Endometrial microvascular endothelial cells (primary cell): ENCODE results near the gene ENO1. TPM values are rescaled to one million over a fixed set of nuclear protein-coding genes. Genes with fewer than 3 reads are reported as not detected.
"Not testable (repeated sequence)": the region's sequence is repeated elsewhere in the genome, so short reads cannot be mapped to it uniquely, and the experiment has no call there.

Source experiments
- in situ Hi-C: cut with HindIII; loops from 2 replicates; pipeline ENCODE4 v1.10.0; 2017; ENCODE audit warnings: low sequenced_read_pairs, low pct_unique_long_range_greater_than_20kb; ENCODE audit errors: inconsistent ontology term
- total RNA-seq: library from RNA; depleted of rRNA; stranded (reverse); fragments of >200 nt; gene quantifications from one replicate; pipeline ENCODE4 v1.2.3, GENCODE V29; 2015; ENCODE audit errors: inconsistent ontology term

ENO1 gene
- total RNA-seq, 1 donor from 2014 or later: 2,878 TPM

GRCh38 chr1:8858112-8858668 lies 20.3 kb downstream of the ENO1 start:
- in situ Hi-C loops: no loop called here

- in situ Hi-C loops: no loop called here
Observed at GRCh38 chr1:8856689-8857412, 21.6 kb downstream of the ENO1 start.

- in situ Hi-C loops: no loop called here
Observed at GRCh38 chr1:8854240-8854639, 24.2 kb downstream of the ENO1 start.

DNA sequence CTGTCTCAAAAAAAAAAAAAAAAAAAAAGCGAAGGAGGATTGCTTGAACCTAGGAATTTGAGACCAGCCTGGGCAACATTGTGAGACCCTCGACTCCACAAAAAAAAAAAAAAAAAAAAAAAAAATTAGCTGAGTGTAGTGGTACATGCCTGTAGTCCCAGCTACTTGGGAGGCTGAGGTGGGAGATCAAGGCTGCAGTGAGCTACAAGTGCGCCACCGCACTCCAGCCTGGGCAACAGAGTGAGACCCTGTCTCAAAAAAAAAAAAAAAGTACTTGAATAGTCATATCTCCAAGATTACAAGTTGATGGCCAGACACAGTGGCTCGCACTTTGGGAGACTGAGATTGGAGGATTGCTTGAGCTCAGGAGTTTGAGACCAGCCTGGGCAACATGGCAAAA lies 27.4 kb downstream of the ENO1 start:
- in situ Hi-C loops: no loop called here

- in situ Hi-C loops: no loop called here
Observed at GRCh38 chr1:8848663-8849386, 29.7 kb downstream of the ENO1 start.

- in situ Hi-C loops: no loop called here
Observed at GRCh38 chr1:8847990-8848389, 30.5 kb downstream of the ENO1 start.

- in situ Hi-C loops: no loop called here
Observed at GRCh38 chr1:8846263-8846662, 32.2 kb downstream of the ENO1 start.

GRCh38 chr1:8845104-8846097 lies 33.1 kb downstream of the ENO1 start:
- in situ Hi-C loops: no loop called here

DNA sequence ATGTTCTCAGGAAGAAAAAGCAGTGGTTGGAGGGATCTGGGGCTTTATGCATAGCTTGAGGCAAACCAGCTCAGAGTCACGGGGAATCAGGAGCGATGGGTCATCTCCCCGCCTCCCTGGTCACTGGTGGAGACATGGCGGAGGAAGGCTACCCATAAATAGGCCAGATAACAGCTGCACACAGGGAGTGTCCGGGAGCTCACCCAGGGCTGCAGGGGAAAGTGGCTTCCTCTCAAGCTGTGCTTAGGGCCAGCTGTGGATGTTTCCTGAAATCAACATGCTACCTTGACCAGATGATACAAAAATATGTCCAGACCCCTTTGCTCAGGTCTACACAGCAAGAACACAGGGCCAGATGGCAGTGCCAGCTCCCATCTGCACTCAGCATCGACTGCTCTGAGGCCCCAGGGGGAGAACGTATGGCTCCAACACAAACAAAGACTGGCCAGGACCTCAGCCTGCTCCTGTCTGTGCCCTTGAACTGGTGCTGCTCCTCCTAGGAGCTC lies 33.9 kb downstream of the ENO1 start:
- in situ Hi-C loops: no loop called here

DNA sequence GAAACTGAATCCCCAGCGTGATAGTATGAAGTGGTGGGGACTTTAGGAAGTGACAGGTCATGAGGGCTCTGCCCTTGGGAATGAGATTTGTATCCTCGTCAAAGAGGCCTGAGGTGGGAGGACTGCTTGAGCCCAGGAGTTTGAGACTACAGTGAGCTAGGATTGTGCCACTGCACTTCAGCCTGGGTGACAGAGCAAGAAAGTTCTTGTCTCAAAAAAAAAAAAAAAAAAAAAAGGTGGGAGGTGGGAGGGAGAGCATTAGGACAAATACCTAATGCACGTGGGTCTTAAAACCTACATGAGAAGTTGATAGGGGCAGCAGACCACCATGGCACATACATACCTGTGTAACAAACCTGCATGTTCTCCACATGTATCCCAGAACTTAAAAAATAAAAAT lies 37.1 kb downstream of the ENO1 start:
- in situ Hi-C loops: no loop called here

- in situ Hi-C loops: no loop called here
Observed at GRCh38 chr1:8839990-8840389, 38.5 kb downstream of the ENO1 start.

DNA sequence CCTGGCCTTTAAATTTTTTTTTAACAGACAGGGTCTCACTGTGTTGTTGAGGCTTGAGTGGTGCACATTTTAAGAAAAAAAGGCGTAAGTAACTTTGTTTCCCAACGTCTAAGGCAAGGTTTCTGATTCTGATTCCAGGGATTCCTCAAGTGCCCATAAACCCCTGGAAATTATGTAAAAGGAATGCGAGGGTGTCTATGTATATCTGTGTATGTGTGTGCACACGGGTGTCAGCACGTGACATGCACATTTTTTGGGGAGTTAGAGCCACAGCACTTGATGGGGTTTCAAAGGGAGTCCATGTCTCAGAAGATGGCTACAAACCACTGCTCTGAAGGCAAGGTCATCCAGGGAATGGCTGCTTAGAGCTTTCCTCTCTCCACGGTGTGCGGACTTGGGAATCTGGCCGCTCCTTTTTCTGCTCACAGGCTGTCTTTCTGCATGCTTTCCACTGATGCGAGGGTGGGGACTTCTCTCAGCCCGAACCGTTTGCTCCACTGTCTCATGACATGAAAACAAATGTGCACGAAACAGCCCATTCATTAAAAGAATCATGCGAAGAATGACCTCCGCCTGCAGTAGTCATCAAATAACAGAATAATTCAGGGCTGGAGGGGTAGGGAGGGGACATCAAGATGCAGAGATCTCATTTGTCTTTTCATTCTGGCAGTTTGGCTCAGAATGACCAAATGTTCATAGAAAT lies 42.4 kb downstream of the ENO1 start:
- in situ Hi-C loops: no loop called here

- in situ Hi-C loops: no loop called here
Observed at GRCh38 chr1:8831340-8831739, 47.1 kb downstream of the ENO1 start.

DNA sequence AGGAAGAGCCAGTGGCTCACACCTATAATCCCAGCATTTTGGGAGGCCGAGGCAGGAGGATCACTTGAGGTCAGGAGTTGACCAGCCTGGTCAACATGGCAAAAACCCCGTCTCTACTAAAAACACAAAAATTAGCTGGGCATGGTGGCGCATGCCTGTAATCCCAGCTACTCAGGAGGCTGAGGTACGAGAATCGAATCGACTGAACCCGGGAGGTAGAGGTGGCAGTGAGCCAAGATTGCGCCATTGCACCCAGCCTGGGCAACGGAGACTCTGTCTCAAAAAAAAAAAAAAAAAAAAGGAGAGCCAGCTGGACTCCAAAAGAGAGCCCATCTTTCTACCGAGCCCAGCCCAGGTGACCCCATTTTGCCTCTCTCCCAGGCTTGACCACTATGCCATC lies 47.8 kb downstream of the ENO1 start:
- in situ Hi-C loops: not testable (repeated sequence)

DNA sequence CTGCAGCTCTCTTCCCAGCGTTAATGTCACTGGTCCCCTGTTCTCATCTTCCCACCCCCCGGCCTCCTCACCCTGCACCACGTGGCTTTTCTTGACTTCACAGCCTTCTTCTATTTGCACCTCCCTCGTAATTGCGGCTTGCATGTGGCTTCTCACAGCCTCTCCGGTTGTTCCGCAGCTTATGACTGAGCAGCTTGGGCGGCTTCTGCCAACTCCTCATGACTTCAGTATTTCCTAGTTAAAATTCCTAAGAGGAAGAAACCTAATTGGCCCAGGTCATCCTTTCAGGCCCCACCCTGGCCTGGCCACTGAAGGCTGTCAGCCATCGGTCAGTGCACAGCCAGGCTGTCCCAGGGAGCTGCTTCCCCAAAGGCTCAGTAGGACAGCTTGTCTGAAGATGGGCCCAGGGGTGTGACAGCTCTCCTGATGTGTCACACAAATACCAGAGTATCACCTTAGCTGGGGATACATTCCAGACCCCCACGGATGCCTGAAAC lies 52.5 kb downstream of the ENO1 start:
- in situ Hi-C loops: no loop called here

- in situ Hi-C loops: no loop called here
Observed at GRCh38 chr1:8823295-8823664, 55.2 kb downstream of the ENO1 start.

DNA sequence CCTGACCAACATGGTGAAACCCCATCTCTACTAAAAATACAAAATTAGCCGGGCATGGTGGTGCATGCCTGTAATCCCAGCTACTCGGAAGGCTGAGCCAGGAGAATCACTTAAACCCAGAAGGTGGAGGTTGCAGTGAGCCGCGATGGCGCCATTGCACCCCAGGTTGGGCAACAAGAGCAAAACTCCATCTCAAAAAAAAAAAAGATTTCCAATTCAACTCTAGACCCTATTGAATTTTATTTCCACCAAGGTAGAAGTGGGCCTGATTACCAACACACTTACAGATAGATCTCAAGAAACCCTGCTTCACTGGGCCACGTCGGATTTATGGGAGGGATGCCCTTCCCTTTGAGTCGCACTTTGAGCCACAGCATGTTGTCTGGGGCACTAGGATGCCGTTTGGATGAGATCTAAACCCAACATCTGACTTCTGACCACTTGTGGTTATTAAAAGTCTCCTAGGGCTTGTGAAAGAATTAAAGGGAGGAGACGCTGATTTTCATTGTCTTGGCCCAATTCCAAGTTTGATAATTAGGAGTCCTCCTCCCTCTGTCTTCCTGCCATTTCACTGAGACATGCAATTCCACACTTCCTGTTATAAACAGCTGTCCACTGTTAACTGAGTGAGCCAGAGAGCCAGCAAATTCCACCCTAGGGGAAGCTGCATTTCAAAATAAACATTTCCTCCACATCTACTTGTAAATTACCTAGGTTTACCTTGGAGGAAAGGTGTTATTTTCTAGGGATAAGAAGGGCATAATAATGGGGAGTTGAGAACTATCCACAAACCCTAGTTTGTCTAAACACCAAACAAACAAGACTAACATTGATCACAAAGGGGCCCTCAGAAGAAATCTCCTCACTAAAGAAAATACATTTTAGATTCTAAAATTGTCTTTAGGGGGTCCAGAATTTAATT lies 55.9 kb downstream of the ENO1 start:
- in situ Hi-C loops: no loop called here
